Stimulated activated CD4-positive, alpha-beta T cell treated with anti-CD3 and anti-CD28 coated beads, Interleukin-15, amount 100 ng/mL, for 24 hours (primary cell): ENCODE results near the gene ATXN1.

ENCODE experiments used
- DNase-seq: peaks from one replicate; pipeline ENCODE4 v3.0.0-alpha.2; 2020

Gene ATXN1

DNA sequence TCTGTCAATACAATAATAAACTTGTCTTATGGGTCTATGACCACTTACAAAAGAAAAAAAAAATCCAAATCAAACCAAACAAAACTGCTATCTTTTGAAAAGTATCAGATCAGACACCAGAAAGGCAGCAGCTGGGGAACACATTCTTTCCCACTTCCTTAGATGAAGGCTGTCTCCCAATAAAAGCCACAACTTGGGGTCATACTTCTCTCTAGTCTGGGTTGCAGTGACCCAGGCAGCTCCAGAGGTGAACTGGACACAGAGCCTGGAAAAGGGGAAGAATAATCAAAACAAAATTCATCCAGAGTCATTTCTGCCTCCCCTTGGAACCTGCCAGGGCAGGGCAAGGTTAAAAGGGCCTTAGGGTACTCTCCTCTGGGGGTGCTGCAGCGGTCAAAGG is 19.1 kb downstream of the ATXN1 start:
- no peak for DNase-seq

DNA sequence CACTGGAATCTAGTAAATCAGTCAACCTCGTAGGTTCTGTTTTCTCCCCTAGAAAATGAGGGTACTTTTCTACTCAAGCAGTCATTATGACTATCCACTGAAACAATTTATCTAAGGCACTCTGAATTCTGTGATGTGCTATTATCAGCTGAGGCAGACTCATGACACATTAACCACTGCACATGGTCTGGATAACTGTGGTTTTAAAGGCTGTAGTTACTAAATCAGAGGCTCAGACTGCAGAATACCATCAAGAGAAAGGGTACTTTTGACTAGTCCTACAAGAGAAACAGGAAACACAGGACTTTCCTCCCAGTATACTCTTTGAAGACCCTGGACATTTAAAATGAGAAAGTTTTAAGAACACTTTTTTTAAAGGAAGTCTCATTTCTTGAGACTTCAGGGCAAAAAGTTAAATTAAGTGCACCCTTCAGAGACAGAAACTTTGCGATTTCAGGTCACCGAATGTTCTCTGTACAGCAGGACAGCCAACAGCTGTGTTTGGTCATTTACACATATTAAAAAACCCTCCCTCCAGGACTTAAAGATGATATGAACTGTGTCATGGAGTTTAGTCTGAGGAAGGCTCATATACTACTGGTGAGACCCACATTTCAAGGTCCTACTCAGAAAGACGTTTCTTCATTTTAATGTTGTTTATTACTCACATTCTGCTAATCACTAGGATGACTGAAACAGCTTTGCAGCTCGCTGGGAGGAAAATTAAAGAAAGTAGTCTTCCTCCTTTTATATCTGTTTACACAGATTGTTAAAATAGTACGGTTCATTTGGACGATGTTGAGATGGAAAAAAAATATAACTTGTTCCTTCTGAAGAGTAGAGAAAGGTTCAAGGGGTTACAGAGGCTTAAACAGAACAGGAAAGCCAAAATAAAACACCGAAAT is 19.9 kb downstream of the ATXN1 start:
- DNase-seq, result no peak

DNA sequence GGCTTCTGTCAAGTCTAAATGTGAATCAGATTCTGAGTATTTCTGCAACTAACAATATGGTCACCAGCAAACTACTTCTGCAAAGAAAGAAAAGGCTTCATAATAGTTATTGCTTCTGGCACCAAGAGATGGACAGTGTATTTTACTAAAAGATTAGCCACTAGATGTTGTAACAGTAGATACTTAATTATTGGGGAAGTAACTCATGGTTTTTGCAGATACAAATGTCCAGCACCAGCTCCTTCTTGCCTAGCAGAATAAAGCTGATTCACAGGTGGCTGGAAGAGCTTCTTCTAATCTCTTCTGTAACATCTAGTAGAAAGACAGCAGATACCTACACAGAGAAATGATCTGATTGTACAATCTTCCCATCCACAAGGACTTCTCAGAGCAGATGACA is 21.2 kb downstream of the ATXN1 start:
- no peak for DNase-seq

DNA sequence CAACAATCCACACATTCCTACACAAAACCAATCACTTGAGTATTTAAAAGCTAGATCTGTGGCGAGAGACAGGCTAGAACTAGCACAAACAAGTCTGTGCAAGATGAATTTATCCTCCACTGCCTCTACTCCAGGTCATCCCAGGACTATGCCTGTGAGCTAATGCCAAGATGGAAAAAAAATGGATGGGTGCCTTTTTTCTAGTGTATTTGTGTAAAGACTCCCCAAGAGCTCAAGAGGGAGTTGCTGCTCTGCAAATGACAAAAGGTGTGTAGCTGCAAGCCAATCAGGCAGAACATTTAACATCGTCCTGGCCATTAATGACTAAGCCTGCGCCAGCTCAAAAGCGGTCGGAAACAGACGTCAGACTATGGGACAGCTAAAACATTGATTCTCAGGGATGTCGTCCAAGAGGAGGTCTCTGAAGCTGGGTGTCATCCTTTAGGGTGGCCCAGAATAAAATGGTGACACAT is 21.9 kb downstream of the ATXN1 start:
- DNase-seq, result no peak

DNA sequence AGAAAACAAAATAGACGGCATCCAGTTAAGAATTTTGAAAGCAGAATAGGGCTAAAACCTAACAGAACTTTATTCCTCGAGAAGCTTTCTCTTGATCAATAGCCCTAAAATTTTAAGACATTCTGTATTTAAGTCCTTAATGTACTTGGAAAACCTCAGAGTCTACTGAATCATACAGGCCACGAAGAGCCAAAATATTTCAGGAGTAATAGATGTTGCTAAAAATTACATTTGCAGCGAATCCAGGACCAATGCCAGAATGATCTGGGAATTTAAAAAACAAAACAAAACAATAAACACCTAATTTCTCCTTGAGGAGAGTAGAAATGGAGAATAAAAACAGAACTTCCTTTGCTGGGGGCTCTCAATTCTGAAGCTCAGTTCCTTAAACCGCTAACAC is 23.3 kb downstream of the ATXN1 start:
- no peak for DNase-seq

DNA sequence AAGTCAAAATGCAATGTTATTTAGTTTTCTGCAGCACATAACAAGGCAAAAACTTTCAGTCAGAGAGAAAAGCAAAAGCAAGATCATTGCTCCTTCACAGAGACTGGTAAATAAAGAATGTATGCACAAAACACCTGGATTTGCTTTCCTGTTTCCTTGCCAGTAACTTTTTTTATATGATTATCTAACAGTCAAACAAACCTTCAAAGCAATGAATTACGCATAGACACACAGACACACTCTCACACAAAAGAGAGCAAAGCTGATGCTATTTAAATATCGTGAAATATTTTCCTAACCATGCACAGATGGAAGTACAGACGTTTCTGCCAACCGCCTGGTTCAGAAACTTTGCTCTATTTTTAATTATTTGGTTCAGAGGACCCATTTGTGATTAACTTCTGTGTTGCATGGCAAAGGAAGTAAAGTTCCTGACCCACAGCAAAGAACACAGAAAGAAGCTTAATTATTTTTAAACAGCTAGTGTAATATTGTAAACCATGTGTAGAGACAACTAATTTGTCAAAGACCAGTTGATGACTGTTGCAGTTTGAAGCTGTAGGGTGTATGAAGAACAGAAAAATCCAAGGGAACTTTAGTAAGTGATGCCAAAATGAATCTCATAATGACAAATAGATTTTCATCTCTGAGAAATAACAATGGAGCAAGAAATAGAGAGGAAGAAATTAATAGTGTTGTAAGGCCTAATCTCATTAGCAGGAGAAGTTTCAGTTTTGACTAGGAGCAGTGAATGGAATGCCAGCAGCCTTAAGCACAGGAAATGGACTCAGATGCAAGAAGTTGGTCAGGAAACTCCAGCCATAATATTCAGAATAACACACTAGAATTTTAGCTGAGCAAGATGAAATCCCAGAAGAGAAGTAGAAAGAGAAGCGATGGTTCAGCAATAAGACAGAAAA is 24.1 kb downstream of the ATXN1 start:
- no peak for DNase-seq

DNA sequence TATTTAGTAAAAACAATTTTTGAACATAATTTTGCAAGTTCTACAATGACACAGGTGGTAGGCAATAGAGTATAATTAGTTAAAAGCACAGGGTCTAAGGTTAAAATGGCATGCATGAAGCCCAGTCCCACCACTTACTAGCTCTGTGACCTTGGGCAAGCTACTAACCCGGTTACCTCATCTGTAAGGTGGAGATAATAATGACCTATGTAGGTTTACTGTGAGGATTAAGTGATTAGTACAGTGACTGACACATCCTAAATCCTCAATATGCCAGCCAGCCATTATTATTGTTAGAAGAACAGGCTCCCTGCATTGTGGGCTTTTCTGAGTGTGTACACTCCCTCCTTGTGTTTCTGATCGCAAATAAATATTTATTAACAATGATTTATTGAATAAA is 26.2 kb downstream of the ATXN1 start:
- no peak for DNase-seq

DNA sequence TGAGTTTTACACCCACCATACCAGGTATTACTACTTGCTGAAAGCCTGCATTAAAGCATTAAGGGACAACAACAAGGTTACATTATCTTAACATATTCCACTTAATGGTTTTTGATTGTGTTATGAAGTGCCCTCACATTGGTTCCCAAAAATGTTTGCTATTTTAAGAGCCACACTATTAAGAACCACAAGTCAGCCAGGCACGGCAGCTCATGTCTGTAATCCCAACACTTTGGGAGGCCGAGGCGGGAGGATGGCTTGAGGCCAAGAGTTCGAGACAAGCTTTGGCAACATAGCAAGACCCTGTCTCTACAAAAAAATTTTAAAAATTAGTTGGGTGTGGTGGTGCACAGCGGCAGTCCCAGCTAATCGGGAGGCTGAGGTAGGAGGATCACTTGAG is 28.2 kb downstream of the ATXN1 start:
- DNase-seq, result no peak

DNA sequence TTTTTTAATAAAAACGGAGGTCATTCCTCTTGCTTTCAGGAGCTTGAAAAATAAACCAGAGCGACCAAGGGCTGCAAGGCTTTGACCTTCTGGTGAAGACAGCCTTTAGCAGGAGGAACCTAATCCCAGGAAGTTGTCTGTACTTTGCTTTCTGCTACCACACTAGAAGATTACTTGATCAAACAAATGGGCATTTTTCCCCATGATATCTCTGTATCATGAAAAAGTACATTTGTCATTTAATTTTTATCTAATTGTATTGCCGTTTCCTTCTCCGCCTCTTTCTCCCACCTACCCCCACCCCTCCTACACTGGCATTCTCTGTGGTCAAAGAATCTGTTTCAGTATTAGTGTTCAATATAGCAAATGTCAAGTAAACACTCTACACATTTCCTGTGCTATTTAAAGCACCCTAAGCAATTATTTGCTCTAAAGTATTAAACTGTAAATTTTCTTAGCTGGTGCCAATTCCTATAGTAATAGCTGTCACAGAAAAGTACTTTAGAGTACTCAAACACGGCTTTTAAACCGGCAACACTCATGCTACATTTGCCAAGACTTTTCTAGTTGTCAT is 29.7 kb downstream of the ATXN1 start:
- peak; percentile 50 for DNase-seq

DNA sequence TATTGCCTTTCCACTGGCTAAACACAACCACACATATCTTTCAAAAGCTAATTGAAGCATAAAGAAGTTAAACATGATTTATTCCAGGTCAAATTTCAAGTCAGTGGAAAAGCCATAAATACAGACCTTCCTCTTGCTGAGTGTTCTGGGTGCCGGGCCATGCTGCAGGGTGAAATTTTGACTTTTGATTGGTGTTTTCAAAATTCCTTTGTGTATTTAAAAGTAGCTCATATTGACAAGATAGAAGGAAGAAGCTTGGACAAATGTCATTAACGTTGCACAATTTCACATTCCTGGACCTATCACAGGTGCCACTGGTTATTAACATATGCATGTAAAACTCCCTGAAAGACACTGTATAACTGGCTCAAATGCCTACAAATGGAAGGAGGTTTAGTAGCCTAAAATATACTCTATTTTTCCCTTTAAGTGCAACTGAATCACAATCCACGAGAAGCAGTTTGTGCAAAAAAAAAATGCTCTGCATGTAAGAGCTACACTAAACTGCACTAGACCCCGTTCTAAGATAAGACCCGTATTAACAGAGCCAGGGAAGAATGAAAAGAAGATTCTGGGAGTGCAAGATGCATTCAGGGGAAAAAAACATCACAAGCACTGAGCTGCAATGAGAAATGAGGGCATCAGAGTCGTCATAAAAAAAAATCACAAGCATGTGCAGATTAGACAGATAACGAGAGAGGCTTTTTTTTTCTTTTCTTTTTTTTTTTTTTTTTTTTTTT is 30.4 kb downstream of the ATXN1 start:
- DNase-seq, result no peak

DNA sequence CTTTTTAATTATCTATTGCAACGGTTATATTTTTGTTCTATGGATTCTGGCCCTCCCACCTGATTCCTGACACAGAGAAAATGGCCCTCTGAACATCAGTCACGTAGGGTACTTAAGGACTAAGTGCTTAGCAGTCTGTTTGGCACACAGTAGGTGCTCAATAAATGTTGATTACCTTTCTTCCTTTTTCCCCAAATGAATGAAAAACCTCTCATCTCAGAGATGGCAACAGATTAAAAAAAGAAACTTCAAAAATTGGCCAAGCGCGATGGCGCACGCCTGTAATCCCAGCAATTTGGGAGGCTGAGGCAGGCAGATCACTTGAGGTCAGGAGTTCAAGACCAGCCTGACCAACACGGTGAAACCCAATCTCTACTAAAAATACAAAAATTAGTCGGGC is 31.5 kb downstream of the ATXN1 start:
- no peak for DNase-seq

DNA sequence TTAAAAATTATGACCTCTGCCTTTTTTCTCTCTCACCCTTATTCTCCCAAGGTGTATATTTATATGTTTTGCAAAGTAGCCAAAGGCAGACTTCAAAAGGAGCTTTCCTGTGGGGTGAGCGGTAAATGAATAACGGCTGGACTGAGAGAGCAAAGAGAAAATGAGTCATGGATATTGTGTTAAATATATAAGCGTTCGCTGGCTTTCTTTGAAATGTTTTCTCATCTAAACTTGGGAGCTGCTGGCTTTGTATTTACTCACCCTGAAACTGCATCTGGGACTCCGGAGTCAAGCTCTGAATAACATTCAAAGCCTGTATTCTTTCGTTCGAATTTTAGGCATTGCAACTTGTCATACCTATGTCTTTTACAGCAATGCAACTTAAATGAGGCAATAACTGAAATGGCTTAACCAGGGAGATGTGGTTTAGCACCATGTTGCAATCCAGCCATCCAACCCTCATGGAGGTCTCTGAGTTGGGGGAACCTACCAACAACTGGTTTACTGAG is 32.0 kb downstream of the ATXN1 start:
- DNase-seq, result no peak

DNA sequence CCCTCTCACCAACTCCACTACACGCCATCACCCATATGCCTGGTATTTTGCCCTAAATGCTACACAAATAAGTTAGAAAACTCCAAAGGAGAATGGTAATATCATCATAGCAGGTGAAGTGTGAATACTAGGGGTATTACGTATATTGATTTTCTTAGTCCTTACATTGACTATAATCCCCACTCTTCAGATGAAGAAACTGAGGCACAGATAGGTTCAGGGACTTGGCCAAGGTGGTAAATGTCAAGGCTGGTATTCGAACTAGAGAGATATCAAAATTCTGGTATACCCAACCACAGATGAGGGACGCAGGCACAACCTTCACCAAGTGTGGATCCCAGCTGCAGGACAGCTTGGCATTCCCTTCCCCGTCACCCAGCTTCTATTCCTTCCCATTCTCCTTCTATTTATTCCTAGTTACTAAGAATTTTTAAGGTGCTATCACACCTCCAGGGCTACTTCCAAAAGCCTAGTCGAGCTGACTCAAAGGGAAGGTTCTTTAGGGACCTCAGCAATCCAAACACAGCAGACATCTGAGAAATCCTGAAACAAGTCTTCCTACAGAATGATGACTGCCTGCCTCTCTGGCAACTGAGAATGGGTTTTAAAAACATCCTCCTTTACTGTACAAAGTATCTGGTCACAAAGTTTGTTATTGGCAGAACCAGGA is 32.6 kb downstream of the ATXN1 start:
- DNase-seq, result no peak

DNA sequence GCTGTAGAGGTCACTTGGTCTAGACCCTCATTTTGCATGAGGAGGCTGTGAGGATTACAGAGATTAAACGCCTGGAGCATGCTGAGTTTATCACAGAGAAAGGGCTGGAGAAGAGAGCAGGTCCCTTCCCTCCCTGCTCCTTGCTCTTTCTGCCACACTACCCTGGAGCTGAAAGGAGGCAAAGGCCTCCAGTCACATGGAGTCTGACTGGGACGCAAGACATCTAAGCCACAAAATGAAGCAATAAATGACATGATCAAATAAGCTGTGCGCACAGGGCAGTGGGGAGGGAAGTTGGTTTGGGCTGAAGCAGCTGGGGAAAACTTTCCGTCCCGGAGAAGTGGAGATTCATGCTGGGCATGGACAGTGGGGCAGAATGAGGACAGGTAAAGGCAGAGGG is 33.3 kb downstream of the ATXN1 start:
- no peak for DNase-seq

DNA sequence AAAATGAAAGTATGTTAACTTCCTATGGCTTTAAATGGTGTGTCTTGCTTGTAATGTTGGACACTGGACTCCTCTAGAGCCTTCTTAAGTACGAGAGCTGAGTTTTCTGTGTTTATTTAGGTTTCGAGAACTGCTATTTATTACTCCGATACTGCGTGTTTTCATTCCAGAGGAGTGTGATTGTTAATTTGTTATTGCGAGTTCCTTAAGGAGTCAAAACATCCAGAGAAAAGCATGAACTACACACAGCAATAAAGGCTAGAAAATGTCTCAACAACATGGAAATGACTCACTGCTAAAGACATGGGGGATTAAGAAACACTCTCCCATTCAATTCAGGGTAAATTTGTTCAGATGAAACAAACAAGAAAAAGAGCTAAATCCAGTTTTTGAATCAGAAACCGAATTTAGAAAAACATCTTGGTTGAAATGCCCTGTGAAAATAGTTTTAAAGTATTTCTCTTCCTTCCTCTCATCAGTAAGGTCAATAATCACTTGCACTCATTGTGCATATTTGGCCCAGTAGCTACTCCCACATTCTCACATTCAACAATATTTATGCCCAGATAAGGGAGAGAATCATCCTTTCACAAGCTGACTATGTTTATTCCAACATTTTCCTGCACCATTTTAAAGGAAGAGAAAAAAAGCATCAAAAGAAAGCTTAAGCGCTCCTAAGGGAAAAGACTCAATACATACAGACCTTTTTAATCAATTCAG is 36.0 kb downstream of the ATXN1 start:
- no peak for DNase-seq

DNA sequence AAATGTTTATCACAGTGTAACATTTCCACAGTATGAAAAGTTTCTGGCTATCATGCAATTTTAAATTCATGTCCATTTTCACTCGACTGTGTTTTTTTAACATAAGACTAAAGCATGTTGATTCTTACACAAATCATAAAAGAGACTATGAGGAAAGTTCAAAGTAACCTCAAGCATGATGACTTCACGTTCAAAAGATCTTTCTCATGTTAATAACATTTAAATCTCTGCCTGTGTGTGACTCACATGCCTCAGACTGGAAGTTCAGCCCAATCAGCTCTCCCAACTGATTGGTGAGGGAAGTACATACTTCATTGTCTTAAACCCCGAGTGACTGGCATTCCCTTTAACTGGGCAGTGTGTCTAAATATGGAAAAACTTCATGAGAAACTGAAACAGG is 37.4 kb downstream of the ATXN1 start:
- no peak for DNase-seq

DNA sequence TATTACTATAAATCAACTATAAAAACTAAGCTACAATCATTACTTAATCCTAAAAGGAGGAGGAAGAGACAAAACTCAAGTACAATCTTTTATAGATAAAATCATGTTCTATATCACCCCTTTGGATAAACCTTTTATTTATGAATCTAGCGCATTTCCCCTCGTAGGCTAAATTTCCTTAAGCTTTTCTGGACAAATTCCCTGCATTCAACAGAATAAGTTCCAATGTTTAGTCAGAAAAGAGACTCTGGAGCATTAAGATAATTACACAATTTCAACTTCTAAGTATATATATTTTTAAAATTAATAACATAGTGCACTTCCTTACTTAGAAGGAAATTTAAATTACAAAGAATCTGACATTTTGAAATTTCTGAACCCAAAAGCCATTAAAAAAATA is 37.9 kb downstream of the ATXN1 start:
- no peak for DNase-seq

DNA sequence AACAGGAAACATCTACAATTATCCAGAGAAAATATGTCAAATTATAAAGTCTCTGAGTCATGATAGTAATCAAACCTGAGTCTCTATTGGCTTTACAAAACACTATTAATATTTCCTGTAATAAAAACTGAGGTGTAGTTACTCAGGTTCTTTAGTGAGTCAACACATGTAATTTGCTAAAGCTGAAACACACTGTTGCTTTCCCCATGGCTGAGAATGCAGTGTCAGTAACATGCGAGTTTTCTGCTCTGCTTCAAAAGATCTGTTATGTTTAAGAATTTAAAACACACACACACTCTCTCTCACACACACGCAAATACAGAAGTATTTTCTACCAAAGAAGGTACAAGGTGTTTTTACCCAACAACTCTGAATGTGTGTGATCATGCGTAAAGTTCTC is 38.6 kb downstream of the ATXN1 start:
- DNase-seq, result no peak

DNA sequence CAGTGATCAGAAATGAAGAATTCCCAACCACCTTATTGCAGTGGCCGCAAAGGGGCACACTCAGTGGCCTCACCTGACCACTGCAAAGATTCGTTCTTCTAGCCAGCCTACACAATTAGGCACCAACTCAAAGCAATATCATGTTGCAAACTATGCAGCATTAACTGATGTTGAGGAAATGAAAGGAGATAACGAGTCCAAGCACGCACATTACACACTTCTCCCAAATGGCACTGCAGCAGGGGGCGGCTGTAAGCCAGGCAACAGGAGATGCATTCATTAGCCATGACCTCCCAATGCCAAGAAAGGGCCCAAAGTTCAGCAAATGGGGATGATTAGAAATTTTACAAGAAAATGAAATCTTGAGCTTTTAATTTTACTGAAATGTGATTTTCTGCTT is 39.3 kb downstream of the ATXN1 start:
- DNase-seq, result no peak

DNA sequence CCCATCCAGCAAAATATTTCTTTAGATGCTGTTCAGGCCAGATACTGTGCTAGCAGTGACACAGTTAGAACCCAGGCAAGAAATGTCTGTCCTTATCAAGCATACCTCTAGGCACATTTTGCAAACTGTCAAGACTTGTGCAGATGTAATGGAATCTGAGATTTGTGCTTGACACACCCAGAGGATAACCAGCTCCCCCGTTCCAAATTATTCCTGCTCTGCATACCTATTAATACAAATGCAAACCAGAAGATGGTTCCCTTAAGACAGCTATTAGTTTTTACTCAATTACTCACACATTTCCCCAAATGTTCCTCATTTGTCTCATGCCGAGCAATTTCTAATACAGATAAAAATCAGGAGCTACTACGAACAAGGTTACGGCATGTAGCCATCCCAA is 40.4 kb downstream of the ATXN1 start:
- no peak for DNase-seq

DNA sequence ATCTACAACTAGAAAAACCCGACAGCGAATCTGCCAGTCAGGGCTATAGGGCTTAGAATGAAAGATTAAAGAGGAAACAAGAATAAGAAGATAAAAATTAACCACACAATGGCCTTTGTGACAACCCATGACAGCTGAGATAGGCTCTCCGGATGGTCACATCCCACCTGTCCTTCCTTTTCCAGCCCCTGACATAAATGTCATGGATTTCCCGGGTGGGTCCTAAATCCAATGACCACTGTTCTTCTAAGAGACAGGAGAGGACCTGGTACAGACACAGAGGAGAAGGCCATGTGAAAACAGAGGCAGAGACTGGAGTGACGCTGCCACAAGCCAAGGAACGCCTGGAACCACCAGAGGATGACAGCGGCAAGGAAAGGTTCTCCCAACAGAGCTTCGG is 41.8 kb downstream of the ATXN1 start:
- DNase-seq, result no peak
